ENCODE results near the gene RXFP3.
A peak's percentile ranks its signal among the peaks of the same experiment; 100 is the strongest.

Gene RXFP3

GRCh38 chr5:33973271-33973670 is 37.1 kb downstream of the RXFP3 start:
- peaks cover 5% of the 10 kb centered on the region for H3K4me1 ChIP-seq (ENCODE audit: control insufficient read depth, insufficient read depth, low read length)

GRCh38 chr5:33975852-33976251 is 39.7 kb downstream of the RXFP3 start:
- no peaks in the 10 kb centered on the region for H3K36me3 ChIP-seq (ENCODE audit: control insufficient read depth, insufficient read depth, low read length)
- peaks cover 5% of the 10 kb centered on the region for H3K4me1 ChIP-seq (ENCODE audit: control insufficient read depth, insufficient read depth, low read length)
- no peak overlapping the region for H3K4me3 ChIP-seq (ENCODE audit: low read length)
- H3K9ac ChIP-seq (ENCODE audit: low read length): no peak overlapping the region
- peak overlapping the region; percentile 21 for H3K27ac ChIP-seq (ENCODE audit: low read depth, low read length)
- no peaks in the 10 kb centered on the region for H3K27me3 ChIP-seq (ENCODE audit: control insufficient read depth, insufficient read depth, low read length)

More at GRCh38 chr5:33973271-33973670, 37.1 kb downstream of the RXFP3 start:
- Histone ChIP-seq H3K36me3 (ENCODE audit: control insufficient read depth, insufficient read depth, low read length) (no peaks in the 10 kb centered on the region), H3K4me3 (ENCODE audit: low read length) (no peak overlapping the region), H3K9ac (ENCODE audit: low read length) (no peak overlapping the region), H3K27me3 (ENCODE audit: control insufficient read depth, insufficient read depth, low read length) (no peaks in the 10 kb centered on the region), H3K27ac (ENCODE audit: low read depth, low read length) (no peak overlapping the region)

- H3K27me3 ChIP-seq (ENCODE audit: control insufficient read depth, insufficient read depth, low read length): no peaks in the 10 kb centered on the region
- no peaks in the 10 kb centered on the region for H3K36me3 ChIP-seq (ENCODE audit: control insufficient read depth, insufficient read depth, low read length)
- H3K4me3 ChIP-seq (ENCODE audit: low read length): no peak overlapping the region
- peaks cover 5% of the 10 kb centered on the region for H3K4me1 ChIP-seq (ENCODE audit: control insufficient read depth, insufficient read depth, low read length)
- peak overlapping the region; percentile 21 for H3K27ac ChIP-seq (ENCODE audit: low read depth, low read length)
- no peak overlapping the region for H3K9ac ChIP-seq (ENCODE audit: low read length)
Observed at GRCh38 chr5:33976307-33976706, 40.1 kb downstream of the RXFP3 start.

GRCh38 chr5:33978306-33978705 is 42.1 kb downstream of the RXFP3 start:
- H3K36me3 ChIP-seq (ENCODE audit: control insufficient read depth, insufficient read depth, low read length): no peaks in the 10 kb centered on the region
- H3K27me3 ChIP-seq (ENCODE audit: control insufficient read depth, insufficient read depth, low read length): no peaks in the 10 kb centered on the region
- H3K27ac ChIP-seq (ENCODE audit: low read depth, low read length): no peak overlapping the region
- H3K9ac ChIP-seq (ENCODE audit: low read length): no peak overlapping the region
- no peak overlapping the region for H3K4me3 ChIP-seq (ENCODE audit: low read length)
- H3K4me1 ChIP-seq (ENCODE audit: control insufficient read depth, insufficient read depth, low read length): peaks cover 5% of the 10 kb centered on the region

GRCh38 chr5:33980030-33980429 is 43.8 kb downstream of the RXFP3 start:
- Histone ChIP-seq H3K27ac (ENCODE audit: low read depth, low read length) (no peak overlapping the region), H3K36me3 (ENCODE audit: control insufficient read depth, insufficient read depth, low read length) (no peaks in the 10 kb centered on the region), H3K4me3 (ENCODE audit: low read length) (no peak overlapping the region), H3K4me1 (ENCODE audit: control insufficient read depth, insufficient read depth, low read length) (peaks cover 5% of the 10 kb centered on the region), H3K9ac (ENCODE audit: low read length) (no peak overlapping the region), H3K27me3 (ENCODE audit: control insufficient read depth, insufficient read depth, low read length) (no peaks in the 10 kb centered on the region)

GRCh38 chr5:33981408-33982162 is 45.4 kb downstream of the RXFP3 start:
- H3K27me3 ChIP-seq (ENCODE audit: control insufficient read depth, insufficient read depth, low read length): no peaks in the 10 kb centered on the region
- no peaks in the 10 kb centered on the region for H3K36me3 ChIP-seq (ENCODE audit: control insufficient read depth, insufficient read depth, low read length)
- H3K9ac ChIP-seq (ENCODE audit: low read length): no peak overlapping the region
- no peak overlapping the region for H3K4me3 ChIP-seq (ENCODE audit: low read length)
- H3K27ac ChIP-seq (ENCODE audit: low read depth, low read length): no peak overlapping the region
- no peaks in the 10 kb centered on the region for H3K4me1 ChIP-seq (ENCODE audit: control insufficient read depth, insufficient read depth, low read length)

- H3K9ac ChIP-seq (ENCODE audit: low read length): no peak overlapping the region
- H3K27me3 ChIP-seq (ENCODE audit: control insufficient read depth, insufficient read depth, low read length): no peaks in the 10 kb centered on the region
- H3K36me3 ChIP-seq (ENCODE audit: control insufficient read depth, insufficient read depth, low read length): peaks cover 3% of the 10 kb centered on the region
- no peak overlapping the region for H3K27ac ChIP-seq (ENCODE audit: low read depth, low read length)
- H3K4me3 ChIP-seq (ENCODE audit: low read length): no peak overlapping the region
- H3K4me1 ChIP-seq (ENCODE audit: control insufficient read depth, insufficient read depth, low read length): no peaks in the 10 kb centered on the region
Observed at GRCh38 chr5:33984178-33984577, 48.0 kb downstream of the RXFP3 start.

- H3K4me3 ChIP-seq (ENCODE audit: low read length): no peak within 1 kb of the TSS
- H3K9ac ChIP-seq (ENCODE audit: low read length): no peak within 1 kb of the TSS
- no peaks in the 10 kb centered on the region for H3K27me3 ChIP-seq (ENCODE audit: control insufficient read depth, insufficient read depth, low read length)
- no peaks in the 10 kb centered on the region for H3K4me1 ChIP-seq (ENCODE audit: control insufficient read depth, insufficient read depth, low read length)
- no peak within 1 kb of the TSS for H3K27ac ChIP-seq (ENCODE audit: low read depth, low read length)
- peaks cover 3% of the 10 kb centered on the region for H3K36me3 ChIP-seq (ENCODE audit: control insufficient read depth, insufficient read depth, low read length)
Observed at GRCh38 chr5:33984671-33985124, 48.5 kb downstream of the RXFP3 start, which contains the start of gene SLC45A2. TSS of gene SLC45A2 (minus strand) at chr5:33984693. CDS start at chr5:33984583, 110 bp downstream.

GRCh38 chr5:33985447-33985846 is 49.3 kb downstream of the RXFP3 start:
- no peak overlapping the region for H3K4me3 ChIP-seq (ENCODE audit: low read length)
- peaks cover 3% of the 10 kb centered on the region for H3K36me3 ChIP-seq (ENCODE audit: control insufficient read depth, insufficient read depth, low read length)
- H3K27me3 ChIP-seq (ENCODE audit: control insufficient read depth, insufficient read depth, low read length): no peaks in the 10 kb centered on the region
- no peak overlapping the region for H3K9ac ChIP-seq (ENCODE audit: low read length)
- no peaks in the 10 kb centered on the region for H3K4me1 ChIP-seq (ENCODE audit: control insufficient read depth, insufficient read depth, low read length)
- no peak overlapping the region for H3K27ac ChIP-seq (ENCODE audit: low read depth, low read length)
